GM12801 (cell line): ENCODE measurements around the gene AKAP6.

ENCODE experiments used
- TF ChIP-seq, protein P1 (sequence below): IDR thresholded peaks from one replicate; pipeline ENCODE4 v1.5.1; 2011; ENCODE audit warnings: control low read depth; ENCODE audit not compliant: insufficient read length; ENCODE audit errors: extremely low read depth

Gene AKAP6

DNA sequence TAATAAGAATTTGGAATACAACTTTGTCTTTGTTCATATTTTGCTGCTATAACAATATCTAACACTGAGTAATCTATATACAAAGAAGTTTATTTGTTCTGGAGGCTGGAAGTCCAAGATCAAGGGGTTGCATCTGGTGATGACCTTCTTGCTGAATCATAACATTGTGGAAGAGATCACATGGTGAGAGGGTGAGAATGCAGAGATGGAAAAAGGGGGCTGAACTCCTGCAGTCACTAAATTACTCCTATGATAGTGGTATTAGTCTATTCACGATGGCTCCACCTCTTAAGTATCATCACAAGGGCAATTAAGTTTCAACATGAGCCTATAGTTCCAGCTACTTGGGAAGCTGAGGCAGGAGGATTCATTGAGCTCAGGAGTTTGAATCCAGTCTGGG, 4.5 kb upstream of the AKAP6 start:
- TF ChIP-seq, protein P1, sequence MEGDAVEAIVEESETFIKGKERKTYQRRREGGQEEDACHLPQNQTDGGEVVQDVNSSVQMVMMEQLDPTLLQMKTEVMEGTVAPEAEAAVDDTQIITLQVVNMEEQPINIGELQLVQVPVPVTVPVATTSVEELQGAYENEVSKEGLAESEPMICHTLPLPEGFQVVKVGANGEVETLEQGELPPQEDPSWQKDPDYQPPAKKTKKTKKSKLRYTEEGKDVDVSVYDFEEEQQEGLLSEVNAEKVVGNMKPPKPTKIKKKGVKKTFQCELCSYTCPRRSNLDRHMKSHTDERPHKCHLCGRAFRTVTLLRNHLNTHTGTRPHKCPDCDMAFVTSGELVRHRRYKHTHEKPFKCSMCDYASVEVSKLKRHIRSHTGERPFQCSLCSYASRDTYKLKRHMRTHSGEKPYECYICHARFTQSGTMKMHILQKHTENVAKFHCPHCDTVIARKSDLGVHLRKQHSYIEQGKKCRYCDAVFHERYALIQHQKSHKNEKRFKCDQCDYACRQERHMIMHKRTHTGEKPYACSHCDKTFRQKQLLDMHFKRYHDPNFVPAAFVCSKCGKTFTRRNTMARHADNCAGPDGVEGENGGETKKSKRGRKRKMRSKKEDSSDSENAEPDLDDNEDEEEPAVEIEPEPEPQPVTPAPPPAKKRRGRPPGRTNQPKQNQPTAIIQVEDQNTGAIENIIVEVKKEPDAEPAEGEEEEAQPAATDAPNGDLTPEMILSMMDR, result no peak

DNA sequence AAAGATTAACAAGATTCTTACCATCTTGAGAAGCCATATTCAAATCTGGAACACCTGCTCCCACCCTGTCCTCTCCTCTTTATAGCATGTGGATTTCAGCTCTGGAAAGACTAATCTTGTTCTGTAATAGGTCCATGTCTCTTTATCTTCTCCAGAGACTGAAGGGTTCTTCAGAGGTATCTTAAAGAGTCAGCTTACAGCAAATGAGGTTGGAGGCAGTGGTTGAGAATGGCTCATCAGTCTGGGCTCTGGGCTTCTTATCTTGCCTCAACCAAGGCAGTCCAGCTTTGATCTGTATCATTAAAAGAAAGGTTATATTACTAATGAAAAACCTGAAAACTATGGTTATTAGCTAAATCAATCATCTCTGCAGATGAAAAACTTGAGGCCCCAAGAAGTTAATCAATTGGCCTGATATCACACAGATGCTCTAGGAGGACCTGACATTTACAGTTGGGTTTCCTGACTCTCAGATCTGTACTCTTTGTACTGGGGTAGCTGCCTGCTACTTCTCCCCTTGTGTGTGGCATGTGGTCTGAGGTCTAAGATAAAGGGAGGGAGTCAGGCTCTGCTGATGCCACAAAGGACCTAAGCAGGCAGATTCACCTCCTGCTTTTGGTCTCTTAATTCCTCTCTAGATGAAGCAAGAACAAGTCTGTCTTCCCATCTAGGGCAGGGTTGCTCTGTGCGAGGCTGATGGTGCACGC, 1.7 kb upstream of the AKAP6 start:
- TF ChIP-seq, protein P1, result no peak

DNA sequence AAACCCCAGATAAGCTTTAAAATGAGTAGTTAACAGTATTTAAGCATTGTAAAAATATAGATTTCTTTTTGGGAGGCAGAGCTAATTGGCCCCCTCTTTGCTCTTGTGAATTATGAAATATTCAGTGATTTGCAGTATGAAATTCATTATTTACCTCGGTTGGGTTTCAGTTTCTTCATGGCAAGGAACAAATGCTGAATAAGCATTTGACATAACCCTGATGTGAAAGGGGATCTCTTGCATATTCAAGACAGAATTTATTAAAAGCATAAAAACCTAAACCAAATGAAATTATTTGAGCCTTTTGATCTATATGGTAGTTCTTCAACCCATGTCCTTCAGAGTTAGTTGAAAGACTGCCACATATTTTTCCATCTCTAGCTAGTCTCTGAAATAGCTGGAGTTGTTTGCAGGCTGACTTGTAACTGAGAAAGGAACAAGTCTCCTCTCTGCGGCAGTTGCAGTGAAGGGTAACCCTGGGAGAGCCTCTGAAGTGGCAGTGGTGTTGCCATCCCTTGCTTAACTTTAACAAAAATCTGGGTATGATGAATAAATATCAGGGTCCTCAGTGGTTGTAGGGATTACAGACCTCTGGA, 690 bp downstream of the AKAP6 start:
- TF ChIP-seq, protein P1, result no peak

DNA sequence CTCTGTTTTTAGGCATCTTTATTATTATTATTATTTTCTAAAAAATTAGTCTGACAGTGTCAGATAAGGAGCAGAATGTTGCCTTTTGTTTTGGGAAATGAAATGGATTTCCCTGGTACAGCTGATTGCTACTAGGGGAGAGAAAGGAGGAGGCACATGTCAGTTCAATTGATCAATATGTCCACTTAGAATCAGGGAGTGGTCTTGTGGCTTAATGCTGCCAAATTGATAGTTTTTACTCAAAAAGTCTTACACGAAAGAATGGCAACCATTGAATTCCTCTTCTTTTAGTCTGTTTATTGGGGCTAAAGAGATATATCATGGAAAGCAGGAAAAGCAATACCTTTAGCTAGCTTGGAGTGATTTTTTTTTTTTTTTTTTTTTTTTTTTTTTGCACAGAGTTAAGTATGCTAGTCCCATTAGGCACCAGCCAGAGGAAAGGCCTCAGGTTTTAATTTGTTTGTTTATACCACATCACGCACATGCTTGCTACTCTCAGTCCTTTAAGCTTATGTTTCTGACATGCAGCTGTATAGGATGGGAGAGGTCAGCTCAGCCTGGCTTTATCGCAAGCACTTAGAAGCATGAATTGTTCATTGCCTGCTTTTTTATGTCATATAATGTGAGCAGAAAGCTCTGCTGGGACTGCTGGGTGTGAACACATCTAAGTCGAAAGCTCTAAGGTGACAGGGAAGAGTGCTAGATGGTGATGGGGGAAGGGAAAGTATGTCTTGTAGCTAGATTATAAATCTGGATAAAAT, 1.4 kb downstream of the AKAP6 start:
- TF ChIP-seq, protein P1, result no peak

GRCh38 chr14:32331206-32331605, 2.1 kb downstream of the AKAP6 start:
- TF ChIP-seq, protein P1, result no peak

GRCh38 chr14:32332415-32333316, 3.6 kb downstream of the AKAP6 start:
- TF ChIP-seq, protein P1, result no peak

DNA sequence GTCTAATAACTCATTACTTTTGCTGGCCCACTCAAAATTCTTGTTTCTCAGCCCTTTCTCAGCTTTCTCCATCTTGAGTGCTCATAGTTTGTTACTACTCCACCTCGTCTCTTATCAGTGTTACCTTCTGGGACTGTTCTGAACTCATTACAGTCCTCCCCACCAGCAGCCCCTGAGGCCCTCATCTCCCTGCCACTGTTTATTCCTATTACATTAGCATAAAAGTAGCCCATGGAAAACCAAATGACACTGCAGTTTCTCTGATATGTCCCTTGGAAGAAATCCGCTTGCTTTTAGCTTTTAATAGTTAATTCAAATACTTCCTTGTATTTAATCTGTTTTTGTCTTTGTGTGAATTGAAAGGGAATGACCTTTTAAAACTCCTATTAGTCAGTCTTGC, 7.6 kb downstream of the AKAP6 start:
- TF ChIP-seq, protein P1, result no peak
